HG02970 (cell line): ENCODE data around the gene DNAL1.

Experiments used
- ATAC-seq: cut with Tn5 transposase; IDR thresholded peaks from one replicate; pipeline ENCODE4 v1.9.1; 2021; ENCODE audit warnings: mild to moderate bottlenecking, moderate library complexity, moderate number of reproducible peaks; ENCODE audit not compliant: unreplicated experiment, low FRiP score

Gene DNAL1

DNA sequence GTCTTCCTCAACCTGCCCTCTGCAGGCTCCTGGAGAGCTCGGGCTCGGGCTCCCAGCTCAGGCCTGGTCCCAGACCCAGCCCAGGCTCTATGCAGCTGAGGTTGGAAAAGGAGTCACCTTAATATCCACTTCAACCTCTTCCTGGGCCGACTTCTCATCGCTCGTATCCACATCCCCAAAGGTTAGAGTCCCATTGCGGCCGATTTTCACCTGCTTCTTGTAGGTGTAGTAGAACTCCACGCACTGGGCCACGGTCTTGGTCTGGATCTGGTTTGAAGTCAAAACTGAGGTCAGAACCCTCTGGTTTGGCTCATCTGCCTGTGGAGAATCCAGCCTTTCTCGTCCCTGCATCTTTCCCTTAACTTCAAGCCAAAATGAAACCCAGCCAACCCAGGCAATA, 77.8 kb downstream of the DNAL1 start:
- ATAC-seq: no peak

DNA sequence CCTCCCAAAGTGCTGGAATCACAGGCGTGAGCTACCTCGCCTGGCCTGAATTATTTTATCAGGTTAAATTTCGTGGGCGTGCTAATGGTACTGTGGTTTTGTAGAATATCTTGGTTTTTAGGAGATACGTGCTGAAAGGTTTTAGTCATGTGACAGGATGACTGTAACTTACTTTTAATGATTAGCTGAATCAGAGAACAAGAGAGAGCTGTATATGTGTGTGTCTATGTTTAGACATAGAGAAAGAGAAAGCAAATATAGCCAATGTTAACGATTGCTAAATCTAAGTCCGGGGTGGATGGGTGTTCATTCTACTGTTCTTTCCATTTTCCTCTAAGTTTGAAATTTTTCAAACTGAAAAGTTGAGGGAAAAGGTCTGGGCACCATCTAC, 78.6 kb downstream of the DNAL1 start:
- no peak for ATAC-seq

- ATAC-seq: no peak
These were observed 79.2 kb downstream of the DNAL1 start for GRCh38 chr14:73723797-73724661.

- ATAC-seq: no peak
These were observed 79.9 kb downstream of the DNAL1 start for GRCh38 chr14:73724696-73725095.

GRCh38 chr14:73725116-73726024, 80.6 kb downstream of the DNAL1 start:
- ATAC-seq: no peak

DNA sequence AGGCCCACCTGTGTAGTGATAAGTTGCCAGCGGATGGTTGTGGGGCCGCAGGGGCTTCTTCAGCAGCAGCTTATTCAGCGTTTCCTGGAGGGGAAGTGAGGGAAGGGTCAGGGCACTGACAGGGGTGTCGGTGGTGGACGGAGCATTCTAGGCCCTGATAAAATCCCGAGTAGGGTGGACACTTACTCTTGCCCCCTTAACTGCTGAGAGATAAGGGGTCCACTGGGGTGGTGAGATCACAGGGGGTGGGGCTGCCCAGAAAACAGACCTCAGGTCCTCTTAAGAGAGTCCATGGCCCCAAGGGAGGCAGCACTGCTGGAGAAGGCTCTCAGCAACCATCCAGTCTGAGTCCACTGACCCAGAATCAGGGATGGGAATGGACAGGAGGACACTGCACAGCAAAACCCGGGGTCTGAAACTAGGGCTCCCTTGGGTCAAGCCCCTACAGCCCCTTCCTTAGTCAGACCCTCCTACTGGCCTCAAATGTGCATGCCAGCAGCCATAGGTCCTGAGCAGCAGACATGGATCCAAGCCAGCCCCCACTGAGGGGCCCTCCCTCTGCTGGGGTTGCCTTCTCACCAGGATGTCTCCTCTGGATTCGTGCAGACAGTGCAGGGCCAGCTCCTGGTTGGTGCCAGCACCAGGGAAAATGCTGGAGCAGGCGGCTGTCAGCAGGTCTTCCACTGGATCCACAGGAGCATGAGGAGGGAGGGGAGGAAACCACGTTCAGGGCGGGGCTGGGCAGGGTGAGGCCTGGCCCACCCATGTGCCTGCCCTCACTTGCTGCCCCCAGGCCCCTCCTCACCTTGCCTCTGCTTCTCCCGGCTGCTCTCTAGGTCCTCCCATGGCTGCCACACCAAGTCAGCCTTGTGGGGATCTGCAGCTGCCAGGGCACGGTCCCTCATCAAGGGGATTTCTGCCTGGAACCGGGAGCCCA, 81.5 kb downstream of the DNAL1 start:
- ATAC-seq: no peak

- ATAC-seq: no peak
These were observed 82.4 kb downstream of the DNAL1 start for GRCh38 chr14:73727166-73727565.

- ATAC-seq: no peak
These were observed 84.0 kb downstream of the DNAL1 start for GRCh38 chr14:73728717-73729330.

DNA sequence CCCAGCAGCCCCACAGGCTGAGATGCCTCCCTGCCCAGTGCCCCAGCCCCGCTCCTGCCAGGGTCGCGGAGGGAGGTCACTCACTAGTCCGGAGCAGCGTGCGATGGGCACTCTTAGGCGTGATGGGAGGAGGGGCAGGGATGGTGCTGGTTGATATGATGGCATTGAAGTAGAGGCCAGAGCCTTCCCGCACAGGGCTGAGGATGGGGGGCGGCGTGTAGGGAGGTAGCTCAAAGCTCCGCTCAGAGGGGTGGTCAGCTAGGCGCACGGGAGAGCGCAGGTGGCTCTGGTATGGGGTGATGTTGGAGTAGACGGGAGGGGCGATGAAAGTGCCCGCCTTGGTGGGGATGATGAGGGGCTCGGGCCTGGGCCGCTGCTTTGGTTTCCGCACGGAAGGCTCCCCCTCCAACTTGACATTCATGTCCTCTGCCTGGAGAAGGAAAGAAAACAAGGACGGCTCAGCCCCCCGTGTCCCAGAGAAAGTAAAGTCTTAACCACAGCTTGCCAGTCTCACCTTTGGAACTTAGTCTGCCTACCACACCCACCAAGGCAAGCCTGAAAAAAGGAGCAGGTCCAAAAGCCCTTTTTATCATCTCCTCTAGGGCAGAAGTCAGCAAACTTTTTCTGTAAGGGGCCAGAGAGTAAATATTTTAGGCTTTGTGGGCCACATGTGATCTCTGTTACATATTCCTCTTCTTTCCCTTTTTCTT, 84.9 kb downstream of the DNAL1 start:
- ATAC-seq: no peak

- no peak for ATAC-seq
These were observed 86.3 kb downstream of the DNAL1 start for GRCh38 chr14:73731111-73731510.

- ATAC-seq: no peak
These were observed 87.2 kb downstream of the DNAL1 start for GRCh38 chr14:73732006-73732405.

GRCh38 chr14:73736842-73737241, 92.1 kb downstream of the DNAL1 start:
- ATAC-seq: no peak

- ATAC-seq: no peak
These were observed 93.9 kb downstream of the DNAL1 start for GRCh38 chr14:73738518-73739173.

GRCh38 chr14:73739174-73739898, 94.5 kb downstream of the DNAL1 start:
- ATAC-seq: no peak

DNA sequence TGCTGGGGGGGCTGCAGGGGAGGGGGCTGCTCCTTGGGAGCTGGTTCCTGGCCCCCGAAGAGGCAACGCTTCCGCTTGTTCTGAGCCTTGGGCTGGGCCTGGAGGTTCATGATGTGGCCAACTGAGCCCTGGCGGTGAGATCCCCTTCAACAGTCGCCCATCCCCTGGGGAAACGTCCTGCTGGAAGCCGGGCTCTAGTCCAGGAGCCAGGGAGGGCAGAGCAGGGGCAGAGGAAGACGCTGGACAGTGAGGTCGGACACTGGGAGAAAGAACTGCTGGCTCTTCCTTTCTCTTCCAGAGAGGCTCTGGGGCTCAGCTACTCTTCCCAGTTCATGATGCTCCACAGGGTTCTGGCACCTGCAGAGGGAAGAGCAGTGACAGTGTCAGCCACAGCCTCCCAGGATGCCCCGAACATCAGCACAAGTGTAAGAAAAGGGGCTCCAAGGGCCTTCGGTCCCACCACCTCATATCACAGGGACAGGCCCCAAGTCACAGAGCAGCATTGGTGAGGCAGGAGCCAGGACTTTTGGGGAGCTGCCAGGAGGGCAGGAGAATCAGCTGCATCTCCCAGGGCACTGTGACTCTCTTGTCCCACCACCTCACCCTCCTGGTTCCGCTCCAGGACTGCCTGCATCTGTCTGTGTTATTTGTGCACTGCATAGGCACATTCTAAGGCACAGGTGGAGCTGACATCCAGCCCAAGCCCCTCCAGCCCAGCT, 95.3 kb downstream of the DNAL1 start:
- ATAC-seq: no peak

DNA sequence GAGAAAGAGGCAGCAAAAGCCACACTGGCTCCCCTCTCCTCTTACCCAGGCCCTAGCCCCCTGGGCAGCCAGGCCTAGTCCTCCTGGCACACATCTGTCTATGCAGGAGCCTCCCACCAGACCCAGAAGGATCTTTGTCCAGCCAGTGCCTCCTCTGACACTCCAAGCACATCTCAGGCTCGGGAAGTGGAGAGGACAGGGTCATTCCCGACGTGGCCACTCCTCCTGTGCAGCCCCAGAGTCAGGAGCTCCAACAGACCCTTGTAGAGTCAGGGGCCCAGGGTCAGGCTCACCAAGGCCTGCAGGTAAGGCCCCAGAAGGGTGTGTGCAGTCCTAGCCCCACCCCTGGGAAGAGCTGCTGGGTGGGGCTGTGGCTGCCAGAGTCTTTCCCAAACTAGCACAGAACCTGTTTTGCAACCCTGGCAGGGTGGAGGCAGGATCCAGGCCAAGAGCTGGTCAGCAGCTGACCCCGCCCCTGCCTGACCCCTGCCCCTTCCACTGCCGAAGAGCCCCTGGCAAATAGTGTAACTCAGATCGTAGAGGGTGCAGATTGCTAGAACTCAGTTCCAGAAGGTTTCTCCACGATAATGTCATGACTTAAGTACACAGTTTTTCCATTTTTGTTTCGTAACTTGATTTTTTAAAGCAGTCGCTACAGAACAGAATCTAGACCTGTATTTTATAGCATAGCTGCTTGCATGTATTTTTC, 96.0 kb downstream of the DNAL1 start:
- no peak for ATAC-seq

DNA sequence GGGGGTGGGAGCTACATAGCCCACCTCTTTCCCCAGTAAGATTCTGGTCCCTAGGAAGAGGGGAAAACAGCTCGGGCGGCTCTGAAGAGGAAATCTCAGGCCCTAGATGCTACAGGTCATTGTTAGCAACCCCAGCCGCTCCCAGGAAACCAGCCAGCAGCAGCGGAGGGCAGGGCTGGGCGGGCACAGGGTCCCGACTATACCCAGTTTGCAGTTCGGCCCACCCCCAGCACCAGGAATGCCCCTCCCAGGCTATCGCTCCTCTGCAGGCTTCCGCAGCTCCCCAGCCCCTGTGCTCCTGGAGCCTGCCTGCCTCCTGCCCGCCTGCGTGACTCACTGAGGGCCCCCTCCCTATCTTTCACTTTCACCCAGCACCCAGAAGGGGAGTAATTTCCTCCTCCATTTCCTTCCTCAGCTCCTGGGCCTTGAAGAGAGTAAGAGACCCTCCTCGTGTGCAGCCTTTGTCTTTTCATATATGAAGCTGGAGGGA, 96.6 kb downstream of the DNAL1 start:
- no peak for ATAC-seq
